Left ventricle myocardium superior (tissue), 1 donor: Measurements from ENCODE around the gene PSMB11. TPM values are rescaled to one million over a fixed set of nuclear protein-coding genes. Genes with fewer than 3 reads are reported as not detected.
A peak's percentile ranks its signal among the peaks of the same experiment; 100 is the strongest.
"Not testable (repeated sequence)": the region's sequence is repeated elsewhere in the genome, so short reads cannot be mapped to it uniquely, and the experiment has no call there.

ENCODE experiments used
- ATAC-seq: fragments of 200-7000 bp; cut with Tn5 transposase; one replicate; pipeline ENCODE4 v1.9.1; 2020; ENCODE audit warnings: mild to moderate bottlenecking, moderate library complexity
- DNase-seq: peaks from one replicate; pipeline ENCODE4 v3.0.0-alpha.2; 2020
- intact Hi-C: fragments of 100-400 bp; cut with micrococcal nuclease; formaldehyde crosslinking; loops from one replicate; pipeline ENCODE4 v1.11.0; 2022
- long read RNA-seq: library from polyadenylated mRNA; unstranded; transcript quantifications from one replicate; pipeline ENCODE4 v2.0.0, GENCODE V29; 2021
- total RNA-seq: library from RNA; stranded (reverse); fragmentation: NEBNext Ultra II Directional; extraction: Animal tissue kit (Norgen Biotek cat#: 25700); gene quantifications from one replicate; pipeline ENCODE4 v1.2.1, GENCODE V29; 2021
- donor health status: DM: no; HTN: yes; CAD: no; lungs with severe emphysema.

Gene PSMB11, protein sequence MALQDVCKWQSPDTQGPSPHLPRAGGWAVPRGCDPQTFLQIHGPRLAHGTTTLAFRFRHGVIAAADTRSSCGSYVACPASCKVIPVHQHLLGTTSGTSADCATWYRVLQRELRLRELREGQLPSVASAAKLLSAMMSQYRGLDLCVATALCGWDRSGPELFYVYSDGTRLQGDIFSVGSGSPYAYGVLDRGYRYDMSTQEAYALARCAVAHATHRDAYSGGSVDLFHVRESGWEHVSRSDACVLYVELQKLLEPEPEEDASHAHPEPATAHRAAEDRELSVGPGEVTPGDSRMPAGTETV
- not detected for total RNA-seq
- long read RNA-seq, result 0 reads

DNA sequence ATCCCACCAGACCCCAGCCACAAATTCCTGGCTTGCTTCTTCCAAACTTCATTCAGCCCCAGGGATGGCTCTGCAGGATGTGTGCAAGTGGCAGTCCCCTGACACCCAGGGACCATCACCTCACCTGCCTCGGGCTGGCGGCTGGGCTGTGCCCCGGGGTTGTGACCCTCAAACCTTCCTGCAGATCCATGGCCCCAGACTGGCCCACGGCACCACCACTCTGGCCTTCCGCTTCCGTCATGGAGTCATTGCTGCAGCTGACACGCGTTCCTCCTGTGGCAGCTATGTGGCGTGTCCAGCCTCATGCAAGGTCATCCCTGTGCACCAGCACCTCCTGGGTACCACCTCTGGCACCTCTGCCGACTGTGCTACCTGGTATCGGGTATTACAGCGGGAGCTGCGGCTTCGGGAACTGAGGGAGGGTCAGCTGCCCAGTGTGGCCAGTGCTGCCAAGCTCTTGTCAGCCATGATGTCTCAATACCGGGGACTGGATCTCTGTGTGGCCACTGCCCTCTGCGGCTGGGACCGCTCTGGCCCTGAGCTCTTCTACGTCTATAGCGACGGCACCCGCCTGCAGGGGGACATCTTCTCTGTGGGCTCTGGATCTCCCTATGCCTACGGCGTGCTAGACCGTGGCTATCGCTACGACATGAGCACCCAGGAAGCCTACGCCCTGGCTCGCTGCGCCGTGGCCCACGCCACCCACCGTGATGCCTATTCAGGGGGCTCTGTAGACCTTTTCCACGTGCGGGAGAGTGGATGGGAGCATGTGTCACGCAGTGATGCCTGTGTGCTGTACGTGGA, at the start of gene PSMB11:
Gene PSMB11 (plus strand): TSS at position 51 of the 804 bp plus-strand sequence. CDS start 14 bp downstream, at position 65.
- ATAC-seq (no peak), DNase-seq (no peak)
- intact Hi-C loops, result no loop called here

DNA sequence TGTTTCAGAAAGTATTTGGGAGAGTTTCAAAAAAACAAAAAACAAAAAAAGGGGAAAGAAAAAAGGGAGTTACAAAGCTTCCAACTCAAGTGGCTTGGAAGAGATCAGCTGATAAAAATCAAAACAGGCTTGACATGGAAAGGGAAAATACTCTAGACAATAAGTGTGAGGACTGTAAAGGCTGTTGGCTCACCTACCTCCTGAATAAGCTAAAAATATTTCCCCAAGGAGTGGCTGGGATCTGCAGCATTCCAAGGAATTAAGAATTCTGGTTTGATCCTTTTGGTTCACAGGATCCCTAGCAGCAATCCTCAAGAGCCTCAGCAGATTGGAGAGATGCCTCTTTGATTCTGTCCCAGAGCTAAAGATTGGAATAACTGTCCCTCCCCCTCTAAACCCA, 48.5 kb upstream of the PSMB11 start:
- DNase-seq (no peak), ATAC-seq (no peak)
- intact Hi-C loops, result no loop called here

GRCh38 chr14:22994762-22995275, 47.2 kb upstream of the PSMB11 start:
- intact Hi-C loops, result no loop called here
- peak; percentile 35 for DNase-seq
- ATAC-seq, result peak; percentile 63

- intact Hi-C loops, result no loop called here
- DNase-seq, result no peak
- ATAC-seq, result no peak
Observed at GRCh38 chr14:22995889-22996625, 46.0 kb upstream of the PSMB11 start.

DNA sequence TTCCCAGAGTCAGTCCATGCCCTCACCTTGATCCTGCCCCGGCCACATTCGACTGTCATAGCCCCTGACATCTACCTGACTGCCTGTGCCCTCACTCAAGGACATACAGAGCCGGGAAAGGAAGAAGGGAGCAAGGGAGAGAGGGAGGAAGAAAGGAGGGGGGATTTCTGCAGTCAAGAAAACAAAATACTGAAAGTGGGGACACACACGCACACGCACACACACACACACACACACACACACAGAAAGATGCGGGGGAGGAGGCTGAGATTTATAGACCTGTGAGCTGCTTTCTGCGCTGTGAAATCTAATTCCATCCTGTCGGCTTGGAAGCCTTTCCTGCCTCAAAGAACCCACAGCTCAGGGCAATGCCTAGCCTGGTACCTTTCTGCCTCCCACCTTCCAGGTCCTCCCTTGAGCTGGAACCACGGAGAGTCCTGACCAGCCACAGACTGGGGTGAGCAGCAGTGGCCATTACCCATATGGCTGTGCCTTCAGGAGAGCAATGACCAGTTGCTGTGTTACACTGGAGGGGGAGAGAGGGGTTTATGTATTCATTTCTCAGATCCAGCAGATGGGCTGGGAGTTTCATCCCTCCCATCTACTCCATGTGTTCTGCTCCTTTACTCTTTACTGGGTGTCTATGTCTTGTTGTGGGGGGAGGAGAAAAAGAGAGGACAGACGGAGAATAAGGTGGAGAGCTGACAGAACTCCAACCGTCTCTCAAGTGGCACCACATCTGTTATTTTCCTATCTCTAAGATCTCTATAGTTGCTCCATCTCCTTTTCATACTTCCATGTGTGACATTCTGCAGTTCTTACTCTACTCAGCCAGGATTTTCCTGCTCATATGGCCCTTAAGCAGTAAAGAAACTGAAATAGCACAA, 45.0 kb upstream of the PSMB11 start:
- DNase-seq, result no peak
- ATAC-seq, result no peak
- intact Hi-C loops, result no loop called here

- intact Hi-C loops, result no loop called here
- peak; percentile 71 for ATAC-seq
- DNase-seq, result no peak
Observed at GRCh38 chr14:22997676-22998323, 44.2 kb upstream of the PSMB11 start.

DNA sequence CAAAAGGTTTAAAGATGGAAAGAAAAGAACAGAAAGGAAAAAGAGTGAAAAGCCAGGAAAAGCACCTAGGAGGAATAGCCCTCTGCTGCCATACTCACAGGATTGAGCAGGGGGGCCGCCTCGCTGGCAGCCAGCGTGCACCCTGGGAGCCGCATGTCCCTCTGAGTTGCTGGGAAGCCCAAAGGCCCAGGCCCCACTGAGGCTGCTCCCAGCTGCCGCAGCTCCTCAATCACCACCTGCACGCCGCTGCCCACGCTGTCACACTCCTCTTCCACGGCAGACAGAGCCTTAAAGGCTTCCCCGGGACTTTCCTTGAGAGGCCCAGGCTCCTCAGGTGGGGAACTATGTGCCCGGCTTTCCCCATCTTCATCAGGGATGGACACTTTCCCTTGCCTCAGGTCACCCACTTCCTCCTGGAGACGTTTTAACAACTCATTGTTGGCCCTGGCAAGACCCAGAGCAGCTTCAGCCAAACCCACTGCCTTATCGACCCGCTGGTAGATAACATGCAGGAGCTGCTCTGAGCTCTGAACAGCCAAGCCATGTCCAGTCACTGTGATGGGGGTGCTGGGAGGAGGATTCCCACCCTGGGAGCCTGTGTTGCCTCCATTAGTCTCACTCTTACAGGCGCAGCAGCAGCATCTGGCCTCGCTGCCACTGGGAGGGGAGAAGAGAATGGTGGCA, 43.5 kb upstream of the PSMB11 start:
- ATAC-seq, result peak; percentile 73
- intact Hi-C loops, result no loop called here
- no peak for DNase-seq

DNA sequence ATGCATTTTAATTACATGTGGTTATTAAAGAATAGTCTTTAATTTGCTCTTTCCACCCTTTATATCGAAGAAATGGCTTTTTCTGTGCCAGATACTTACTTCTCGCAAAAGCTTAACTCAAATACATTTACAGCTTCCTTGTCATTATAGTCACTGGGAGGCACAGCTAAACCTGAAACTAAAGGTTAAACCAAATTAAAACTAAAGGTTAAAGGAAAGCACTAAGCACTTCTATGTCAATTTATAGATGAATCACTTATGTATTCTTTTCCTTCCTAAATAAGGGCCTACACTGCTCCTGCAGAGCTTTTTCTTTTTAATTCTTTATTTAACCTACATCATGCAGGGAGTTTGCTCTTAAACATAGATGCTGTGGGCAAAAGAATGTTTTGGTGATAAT, 41.2 kb upstream of the PSMB11 start:
- no peak for DNase-seq
- intact Hi-C loops, result no loop called here
- no peak for ATAC-seq

- ATAC-seq (no peak), DNase-seq (no peak)
- intact Hi-C loops, result no loop called here
Observed at GRCh38 chr14:23002592-23002991, 39.4 kb upstream of the PSMB11 start.

- ATAC-seq, DNase-seq, intact Hi-C loops: not testable (repeated sequence)
Observed at GRCh38 chr14:23004274-23004673, 37.7 kb upstream of the PSMB11 start.

GRCh38 chr14:23005451-23006187, 36.4 kb upstream of the PSMB11 start:
- ATAC-seq (no peak), DNase-seq (no peak)
- intact Hi-C loops, result no loop called here

GRCh38 chr14:23006188-23006534, 35.9 kb upstream of the PSMB11 start:
- no peak for ATAC-seq
- intact Hi-C loops, result no loop called here
- no peak for DNase-seq

- ATAC-seq (peak; percentile 99), DNase-seq (peak; percentile 97)
- intact Hi-C loops, result no loop called here
Observed at GRCh38 chr14:23006544-23007419, 35.2 kb upstream of the PSMB11 start.

GRCh38 chr14:23008831-23009230, 33.2 kb upstream of the PSMB11 start:
- DNase-seq (no peak), ATAC-seq (no peak)
- intact Hi-C loops, result no loop called here

DNA sequence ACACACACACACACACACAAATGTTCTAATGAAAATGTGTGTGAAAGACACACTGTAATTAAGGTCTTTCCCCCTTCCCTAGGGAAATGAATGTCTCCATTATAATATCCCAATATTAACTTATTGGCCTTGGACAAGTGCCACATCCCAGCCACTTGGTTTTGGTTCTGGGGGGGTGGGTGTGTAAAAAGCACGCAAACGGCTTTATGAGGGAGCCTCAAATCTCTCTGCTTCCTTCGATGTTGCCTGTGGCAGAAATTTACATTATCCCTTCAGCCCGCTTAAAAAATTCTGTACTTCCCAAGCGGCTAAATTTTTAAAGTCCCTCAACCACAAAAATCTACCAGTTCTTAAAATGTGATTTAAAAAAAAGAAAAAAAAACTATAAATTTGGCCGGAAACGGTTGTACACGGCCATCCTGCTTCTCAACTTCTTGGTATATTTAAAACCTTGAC, 32.5 kb upstream of the PSMB11 start:
- no peak for DNase-seq
- intact Hi-C loops, result no loop called here

More for the DNA sequence above, 32.5 kb upstream of the PSMB11 start:
- ATAC-seq, result no peak
